ENCODE measurements around the gene SBNO2. TPM values are rescaled to one million over a fixed set of nuclear protein-coding genes. Genes with fewer than 3 reads are reported as not detected.

The SBNO2 gene
- total RNA-seq, 1 donor from 2014 or later, result 131 TPM

DNA sequence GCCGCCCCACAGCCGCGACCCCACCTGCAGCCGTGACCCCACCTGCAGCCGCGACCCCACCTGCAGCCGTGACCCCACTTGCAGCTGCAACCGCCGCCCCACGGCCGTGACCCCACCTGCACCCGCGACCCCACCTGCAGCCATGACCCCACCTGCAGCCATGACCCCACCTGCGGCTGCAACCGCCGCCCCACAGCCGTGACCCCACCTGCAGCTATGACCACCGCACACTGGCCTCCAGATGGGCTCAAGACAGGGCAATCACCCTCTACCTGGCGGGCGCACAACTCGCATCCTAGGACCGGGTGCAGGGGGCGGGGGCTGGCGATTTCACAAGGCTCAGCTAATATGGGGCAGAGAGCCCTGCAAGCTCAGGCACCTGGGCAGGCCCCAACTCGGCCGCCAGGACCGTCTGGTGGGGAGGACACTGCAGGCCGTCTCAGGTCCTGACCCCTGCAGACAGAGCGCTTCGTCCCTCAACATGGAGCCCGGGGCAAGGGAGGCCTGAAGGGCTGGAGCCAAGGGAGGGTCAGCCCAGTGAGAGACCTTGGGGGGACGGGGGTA, 15.1 kb downstream of the SBNO2 start:
- intact Hi-C loops (cut with DNase I), result no loop called here
- ATAC-seq (no peak), DNase-seq (ENCODE audit: low spot score) (no peak)

DNA sequence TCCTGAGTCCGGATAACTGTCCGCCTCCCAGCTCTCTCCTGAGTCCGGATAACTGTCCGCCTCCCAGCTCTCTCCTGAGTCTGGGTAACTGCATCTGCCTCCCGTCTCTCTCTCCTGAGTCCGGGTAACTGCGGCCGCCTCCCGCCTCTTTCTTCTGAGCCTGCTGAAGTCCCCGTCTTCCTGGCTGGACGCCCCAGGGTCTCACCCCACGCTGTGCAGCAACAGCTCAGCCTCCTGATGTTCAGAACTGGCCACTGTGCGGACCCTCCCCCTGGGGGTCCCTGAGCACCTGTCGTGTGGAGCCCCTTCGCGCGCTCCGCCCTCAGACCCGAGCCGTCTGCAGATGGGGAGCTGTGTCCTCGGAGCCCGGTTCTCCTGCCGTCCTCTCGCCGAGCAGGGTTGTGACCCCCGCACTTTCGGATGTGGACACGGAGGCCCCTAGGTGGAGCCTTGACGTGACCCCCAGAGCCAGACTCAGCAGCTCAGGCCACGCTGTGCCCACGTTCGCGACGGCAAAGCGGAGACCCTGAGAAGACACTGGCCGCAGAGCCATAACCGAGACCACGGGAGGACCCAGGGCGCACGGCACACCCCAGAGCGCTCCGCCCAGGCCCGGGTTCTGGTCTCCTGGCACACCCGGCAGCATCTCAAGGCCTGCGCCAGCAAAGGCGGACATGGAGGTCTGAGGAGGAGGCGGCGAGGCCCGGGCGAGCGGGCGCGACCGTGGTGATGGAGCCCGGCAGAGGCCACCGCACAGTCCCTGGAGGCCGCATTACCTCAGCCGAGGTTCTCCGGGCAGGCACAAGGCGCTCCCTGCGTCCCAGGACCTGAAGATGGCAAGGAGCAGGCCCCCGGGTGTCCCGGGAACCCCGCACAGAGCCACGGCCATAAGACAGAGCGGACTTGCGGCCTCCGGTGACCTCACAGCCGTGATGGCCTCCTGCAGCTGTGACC, 15.9 kb downstream of the SBNO2 start:
- ATAC-seq (no peak), DNase-seq (ENCODE audit: low spot score) (no peak)
- intact Hi-C loops (cut with DNase I), result no loop called here

DNA sequence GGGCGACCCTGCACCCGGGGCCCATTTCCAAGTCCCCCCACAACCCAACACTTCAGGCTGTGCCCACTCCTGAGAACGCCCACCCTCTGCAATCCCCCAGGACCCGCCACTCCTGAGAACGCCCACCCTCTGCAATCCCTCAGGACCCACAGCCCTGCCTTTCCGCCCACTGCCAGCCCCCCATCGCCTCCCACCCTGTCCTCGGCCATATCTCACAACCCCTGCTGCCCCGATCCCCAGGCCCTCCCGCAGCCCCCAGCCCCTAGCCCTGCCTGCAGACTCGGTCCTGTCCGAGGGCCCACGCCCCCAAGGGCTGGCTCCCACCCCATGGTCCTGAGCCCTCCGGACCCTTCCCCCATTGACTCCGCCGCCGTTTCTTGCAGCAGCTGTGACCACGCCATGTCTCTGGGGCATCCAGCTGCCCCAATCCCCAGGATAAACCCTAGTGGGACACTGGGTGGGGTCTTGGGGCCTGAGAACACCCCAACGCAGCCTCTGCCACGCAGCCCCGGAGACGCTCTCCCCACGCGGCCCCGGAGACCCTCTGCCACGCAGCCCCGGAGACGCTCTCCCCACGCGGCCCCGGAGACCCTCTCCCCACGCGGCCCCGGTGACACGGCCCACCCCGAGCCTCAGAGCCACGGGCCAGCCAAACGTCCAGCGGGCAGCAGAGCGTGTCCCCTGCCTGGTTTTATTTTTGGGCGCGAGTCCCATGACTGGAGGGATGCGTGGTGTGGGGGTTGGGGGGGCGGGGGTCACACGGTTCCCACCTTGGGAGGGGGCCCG, 17.0 kb downstream of the SBNO2 start:
- intact Hi-C loops (cut with DNase I), result no loop called here
- no peak for DNase-seq (ENCODE audit: low spot score)
- ATAC-seq, result no peak

DNA sequence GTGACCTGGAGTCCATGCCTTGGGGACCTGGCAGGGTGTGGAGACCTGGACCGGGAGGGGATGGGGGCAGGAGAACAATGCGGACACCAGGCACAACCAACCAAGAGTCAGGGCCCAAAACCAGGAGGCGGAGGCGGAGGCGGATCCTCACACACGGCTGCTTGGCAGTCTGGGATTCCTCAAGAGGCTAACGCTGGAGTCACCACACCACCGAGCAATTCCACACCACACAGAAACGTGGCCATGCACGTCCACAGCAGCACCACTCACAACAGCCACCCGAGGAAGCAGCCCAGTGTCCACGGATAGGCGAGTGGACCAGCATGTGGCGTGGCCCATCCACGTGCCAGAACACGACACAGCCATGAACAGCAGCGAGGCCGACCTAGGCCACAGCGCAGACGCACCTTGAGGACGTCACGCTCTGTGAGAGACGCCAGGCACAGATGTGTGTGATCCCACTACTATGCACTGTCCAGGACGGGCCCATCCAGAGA, 17.7 kb downstream of the SBNO2 start:
- ATAC-seq (peak; percentile 1), DNase-seq (ENCODE audit: low spot score) (no peak)
- intact Hi-C loops (cut with DNase I), result no loop called here

DNA sequence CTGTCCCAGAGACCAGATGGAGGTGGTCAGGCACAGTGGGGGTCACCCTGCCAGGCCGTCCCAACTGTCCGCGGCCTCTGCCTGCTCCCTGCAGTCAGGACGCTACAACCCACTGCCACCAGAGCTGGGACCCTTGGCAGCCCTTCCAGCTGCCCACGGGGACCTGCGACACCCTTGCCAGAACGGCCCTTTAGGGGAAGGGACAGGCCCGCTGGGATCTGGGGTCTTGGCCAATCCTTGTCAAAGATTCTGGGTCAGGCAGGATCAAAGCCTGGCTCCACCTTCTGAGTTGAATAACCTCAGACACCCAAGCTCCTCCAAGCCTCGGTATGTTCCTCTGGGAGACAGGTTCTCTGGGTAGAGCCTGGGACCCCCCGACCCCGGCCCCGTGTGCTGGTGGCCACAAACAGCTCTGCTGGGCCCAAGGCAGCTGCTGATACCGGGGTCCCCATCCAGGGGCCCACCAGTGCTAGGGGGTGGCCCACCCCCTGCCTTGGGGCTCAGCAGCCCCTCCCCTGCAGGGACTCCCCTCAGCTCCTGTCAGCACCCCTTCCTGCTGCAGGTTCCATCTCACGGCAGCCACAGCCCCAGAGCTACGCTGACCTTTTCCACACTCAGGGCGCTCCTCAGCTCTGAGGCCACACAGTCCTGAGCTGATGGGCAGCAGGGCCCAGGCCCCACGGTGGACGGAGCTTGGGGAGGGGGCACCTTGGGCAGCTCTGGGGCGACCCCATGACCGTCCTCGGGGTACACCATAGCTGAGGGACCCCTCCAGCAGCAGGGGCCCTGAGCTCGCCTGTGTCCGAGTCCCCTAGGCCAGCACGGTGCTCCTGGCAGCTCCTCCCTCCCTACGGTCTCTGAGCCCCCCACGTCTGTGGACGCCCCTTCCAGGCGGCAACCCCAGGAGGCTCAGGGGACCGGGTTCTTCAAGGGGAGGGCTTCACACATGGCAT, 18.4 kb downstream of the SBNO2 start:
- intact Hi-C loops (cut with DNase I), result no loop called here
- ATAC-seq (peak; percentile 28), DNase-seq (ENCODE audit: low spot score) (no peak)

DNA sequence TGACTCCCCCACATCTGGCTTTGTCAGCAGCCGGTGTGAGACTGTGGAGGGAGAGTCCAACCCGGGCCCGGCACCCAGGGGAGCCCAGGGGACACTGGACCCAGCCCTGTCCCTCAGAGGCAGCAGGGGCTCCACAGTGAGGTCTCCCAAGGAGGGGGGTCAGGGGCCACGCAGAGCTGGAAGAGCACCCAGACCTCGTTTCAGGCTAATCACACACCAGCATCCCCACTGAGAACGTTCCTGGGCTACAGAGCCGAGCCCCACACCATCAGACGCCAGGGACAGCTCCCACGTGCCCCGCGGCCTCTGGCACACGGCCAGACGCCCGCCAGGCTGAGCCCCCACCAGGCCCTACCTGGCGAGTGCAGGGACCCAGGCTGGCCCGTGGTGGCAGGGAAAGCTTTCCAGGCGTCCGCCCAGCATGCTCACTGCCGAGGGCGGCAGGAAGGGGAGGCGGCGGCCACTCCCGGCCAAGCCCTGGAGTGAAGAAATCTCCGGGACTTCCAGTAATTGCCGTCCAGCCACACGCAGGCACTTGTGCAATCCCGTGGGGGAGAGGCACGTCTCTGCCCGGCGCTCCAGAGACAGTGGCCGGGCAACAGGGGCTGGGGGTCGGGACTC, 19.2 kb downstream of the SBNO2 start:
- DNase-seq (ENCODE audit: low spot score) (peak; percentile 91), ATAC-seq (peak; percentile 91)
- intact Hi-C loops (cut with DNase I), result no loop called here

DNA sequence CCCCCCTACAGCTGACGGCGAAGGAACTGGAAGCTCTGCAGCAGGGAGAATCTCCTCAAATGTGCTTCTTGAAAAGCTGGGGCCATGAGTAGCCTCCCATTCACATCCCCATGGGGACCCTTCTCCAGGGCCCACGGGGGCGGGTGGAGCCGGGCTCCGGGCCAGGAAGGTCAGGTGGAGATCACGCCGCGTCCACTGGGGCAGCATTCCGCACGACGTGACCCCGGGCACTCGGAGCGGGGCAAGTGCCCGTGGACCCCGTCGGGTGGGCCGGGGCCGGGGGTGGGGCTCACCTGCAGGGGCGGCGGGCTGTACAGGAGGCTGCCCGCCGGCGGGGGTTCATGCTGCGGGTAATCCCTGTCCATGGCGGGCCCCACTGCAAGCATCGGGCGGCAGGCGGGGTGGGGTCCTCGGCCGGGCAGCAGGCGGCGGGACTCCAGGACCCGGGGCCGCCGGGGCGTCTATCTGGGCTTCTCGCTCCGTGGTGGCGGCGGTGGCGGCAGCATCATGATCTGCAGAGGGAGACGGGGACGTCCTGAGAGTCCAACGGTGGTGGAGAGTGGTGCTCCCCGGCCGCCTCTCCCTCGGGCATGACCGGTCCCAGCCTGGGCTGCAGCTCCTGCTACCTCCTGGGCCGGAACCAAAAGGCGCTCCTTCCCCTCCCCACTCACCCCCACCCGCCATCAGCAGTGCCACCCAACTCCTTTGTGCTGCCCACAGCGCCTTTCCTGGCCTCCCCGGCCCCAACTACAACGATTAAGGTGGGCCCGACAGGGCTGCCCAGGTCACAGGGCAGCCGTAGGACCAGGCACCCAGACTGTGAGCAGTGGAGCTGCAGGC, 20.0 kb downstream of the SBNO2 start:
- DNase-seq (ENCODE audit: low spot score) (no peak), ATAC-seq (no peak)
- intact Hi-C loops (cut with DNase I), result no loop called here

DNA sequence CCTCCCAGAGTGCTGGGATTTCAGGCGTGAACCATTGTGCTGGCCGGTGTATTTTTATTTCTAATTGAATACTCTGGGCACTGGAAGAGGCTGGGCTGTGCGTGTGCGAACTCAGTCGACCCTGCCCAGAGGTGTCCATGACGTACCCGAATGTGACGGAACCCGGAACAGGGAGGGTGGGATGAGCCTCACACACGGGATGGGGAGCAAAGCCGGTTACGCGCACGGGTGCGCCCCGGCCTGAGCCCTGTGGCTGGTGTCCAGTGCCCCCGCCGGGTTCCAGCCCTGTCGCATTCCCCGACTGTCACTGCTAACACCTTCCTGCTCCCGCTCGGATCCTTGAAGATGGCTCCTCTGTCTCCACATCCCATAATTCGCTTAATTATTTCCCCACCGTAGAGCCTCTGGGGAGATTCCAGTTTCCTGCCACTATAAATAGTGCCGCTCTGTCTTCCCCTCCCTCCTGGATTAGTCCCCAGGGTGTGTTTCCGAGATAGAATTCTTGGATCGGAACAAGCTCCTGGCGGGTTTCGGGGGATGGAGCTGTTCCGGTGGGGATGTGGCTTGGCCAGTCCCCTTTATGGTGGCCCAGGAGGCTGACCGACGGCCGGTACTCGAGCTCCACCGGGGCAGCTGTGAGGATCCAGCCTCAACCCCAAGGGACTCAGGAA, 22.0 kb downstream of the SBNO2 start:
- DNase-seq (ENCODE audit: low spot score) (no peak), ATAC-seq (no peak)
- intact Hi-C loops (cut with DNase I), result no loop called here

DNA sequence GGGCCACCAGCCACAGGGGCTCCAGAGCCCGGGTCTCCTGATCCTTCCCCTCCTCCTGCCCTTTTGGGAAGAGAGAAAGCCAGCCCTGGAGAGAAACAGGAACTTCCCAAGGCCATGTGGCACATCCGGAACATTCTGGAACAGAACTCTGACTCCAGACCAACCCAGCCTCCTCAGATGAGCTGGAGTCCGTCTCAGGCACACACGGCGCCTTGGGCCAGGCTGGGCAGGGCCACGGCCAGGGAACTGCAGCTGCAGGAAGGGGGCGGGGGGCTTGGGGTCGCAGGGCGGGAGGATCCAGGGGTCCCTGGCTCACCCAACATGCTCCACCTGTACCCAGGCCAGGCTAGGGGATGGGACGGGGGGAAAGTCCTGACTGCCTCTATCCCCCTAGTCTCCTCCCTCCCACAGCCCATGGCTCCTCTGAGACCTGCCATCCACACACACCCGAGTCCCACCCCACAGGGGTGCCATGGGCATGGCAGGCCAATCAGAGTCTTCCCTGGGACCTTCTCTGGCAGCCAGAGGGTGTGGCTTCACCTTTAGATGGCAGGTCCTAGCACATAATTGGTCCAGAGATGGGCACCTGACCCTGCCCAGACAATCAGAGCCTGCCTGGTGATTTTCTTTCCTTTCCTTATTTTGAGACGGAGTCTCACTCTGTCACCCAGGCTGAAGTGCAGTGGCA, 22.9 kb downstream of the SBNO2 start:
- ATAC-seq (no peak), DNase-seq (ENCODE audit: low spot score) (no peak)
- intact Hi-C loops (cut with DNase I), result no loop called here

DNA sequence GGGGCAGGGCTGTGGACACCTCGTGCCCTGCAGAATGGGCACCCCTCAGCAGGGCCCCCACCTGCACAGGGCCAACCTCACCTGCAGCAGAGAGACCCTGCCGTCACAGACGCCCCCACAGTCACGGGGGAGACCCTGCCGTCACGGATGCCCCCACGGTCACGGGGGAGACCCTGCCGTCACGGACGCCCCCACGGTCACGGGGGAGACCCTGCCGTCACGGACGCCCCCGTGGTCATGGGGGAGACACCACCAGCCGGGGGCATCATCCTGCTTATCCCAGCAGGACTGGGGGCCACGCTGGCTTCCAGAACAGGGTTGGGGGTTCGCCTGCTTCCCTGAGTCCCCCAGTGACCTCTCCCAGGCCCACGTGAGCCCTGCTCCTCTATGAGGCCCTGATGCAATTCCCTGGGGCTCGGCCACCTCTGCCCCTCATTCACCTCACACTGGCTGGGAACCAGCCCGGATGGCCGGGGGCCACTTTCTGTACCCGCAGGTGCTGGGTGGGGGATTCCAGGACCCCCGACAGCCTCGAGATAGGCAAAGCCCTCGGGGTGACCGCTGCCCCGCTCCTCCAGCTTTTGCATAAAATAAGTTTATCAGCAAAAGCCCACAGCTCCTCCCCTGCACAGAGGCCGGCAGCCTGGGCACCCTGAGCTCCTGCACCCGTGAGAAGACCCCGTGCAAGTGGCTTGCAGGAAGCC, 23.6 kb downstream of the SBNO2 start:
- ATAC-seq (no peak), DNase-seq (ENCODE audit: low spot score) (no peak)
- intact Hi-C loops (cut with DNase I), result no loop called here

DNA sequence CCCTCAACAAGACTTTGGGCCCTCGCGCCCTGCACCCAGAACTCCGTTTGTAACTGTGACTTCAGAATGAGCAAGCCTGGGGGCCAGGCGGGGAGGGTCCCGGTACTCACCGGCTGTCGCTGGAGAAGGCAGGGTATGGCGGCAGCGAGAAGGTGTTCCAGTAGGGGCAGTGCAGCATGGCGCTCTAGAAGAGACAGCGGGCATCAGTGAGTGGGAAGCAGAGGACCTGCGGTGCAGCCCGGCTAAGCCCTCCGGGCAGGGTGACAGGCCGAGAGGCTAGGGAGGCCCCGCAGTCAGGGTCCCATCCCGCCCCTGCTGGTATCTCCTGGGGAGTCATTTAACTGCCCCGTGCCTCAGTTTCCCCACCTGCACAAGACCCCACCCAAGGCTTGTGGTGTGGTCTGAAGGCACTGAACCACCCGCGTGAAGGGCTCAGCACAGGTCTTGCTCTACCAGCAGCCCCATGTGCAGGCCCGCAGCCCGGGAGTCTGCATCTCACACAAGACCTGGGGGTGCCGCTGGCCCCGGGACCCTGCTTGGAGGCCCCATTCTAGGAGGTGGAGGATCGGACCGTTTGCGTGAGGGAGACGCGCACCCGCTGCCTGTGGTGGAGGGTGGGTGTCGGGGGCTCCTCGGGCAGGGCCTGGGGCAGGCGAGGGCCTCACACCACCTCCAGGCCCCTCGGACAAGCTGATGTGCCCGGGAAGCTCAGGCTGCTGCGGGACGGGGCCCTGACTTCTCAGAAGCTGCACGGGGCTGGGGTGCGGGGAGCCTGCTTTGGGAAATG, 24.6 kb downstream of the SBNO2 start:
- intact Hi-C loops (cut with DNase I), result no loop called here
- ATAC-seq (no peak), DNase-seq (ENCODE audit: low spot score) (no peak)

DNA sequence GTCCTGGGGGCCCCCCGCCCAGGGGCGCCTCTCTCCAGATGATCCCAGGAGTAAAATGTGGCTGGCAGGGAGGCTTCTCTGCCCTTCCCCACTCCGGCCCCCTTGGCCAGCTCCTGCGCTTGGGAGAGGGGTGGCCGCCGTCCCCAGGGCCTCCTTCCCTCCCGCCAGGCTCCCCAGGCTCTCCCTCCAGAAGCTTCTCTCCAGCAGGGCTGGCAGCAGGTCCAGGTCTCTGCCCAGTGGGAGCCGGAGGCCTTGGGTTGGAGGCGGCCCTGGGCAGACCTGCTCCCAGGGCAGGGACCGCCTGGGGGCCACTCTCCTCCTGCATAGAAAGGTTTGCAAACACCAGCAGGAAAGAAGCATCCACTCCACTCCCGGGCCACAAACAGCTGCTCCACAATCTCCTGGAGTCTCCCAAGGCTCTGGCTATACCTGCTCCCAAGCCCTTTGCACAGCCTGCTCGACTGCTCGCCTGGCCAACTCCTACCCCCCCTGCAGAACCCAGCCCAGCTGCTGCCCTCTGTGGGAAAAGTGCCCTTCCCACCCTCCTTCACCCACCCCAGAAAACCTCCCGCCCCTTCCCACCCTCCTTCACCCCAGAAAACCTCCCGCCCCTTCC, 26.0 kb downstream of the SBNO2 start:
- ATAC-seq (no peak), DNase-seq (ENCODE audit: low spot score) (no peak)
- intact Hi-C loops (cut with DNase I), result no loop called here

DNA sequence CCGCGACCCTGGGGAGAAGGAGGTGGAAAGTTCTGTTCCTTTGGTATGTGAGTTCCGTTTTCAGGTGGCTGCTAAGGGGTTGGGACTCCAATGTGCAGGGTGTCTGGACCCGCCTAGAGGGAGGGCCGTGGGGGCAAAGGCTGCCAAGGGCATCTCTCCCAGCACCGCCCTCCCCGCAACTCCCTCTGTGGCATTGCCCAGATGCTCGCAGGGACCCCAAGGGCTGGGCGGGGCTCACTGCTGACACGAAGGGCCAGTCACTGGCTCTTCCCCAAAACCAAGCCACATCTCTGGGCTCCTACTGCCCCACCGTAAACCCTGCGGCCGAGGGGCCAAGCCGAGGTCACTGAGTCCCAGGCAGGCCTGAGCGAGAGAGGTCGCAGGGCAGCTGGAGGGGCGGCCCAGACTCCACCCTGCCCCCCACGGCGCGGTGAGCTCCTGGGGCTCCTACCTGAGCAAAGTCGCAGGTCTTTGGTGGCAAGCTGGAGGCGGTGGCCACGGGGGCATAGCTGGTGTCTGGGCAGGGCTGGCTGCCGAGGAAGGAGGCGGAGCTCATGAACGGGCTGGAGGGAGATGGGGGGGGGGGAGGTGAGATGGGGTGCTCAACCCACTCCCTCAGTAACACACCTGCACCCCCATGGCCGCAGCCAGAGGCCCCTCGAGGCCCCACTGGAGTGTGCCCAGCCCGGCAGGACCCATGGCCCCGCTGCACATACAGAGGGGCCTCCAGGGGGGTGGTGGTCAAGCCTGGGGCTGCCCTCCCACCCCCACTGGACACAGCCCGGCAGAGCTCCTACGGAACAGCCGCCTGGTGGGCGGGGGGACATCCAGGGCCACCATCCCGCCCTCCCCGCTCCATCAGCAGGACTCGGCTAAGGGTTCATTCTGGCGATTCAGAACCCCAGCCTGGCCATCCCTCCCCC, 26.9 kb downstream of the SBNO2 start:
- ATAC-seq (no peak), DNase-seq (ENCODE audit: low spot score) (no peak)
- intact Hi-C loops (cut with DNase I), result no loop called here

DNA sequence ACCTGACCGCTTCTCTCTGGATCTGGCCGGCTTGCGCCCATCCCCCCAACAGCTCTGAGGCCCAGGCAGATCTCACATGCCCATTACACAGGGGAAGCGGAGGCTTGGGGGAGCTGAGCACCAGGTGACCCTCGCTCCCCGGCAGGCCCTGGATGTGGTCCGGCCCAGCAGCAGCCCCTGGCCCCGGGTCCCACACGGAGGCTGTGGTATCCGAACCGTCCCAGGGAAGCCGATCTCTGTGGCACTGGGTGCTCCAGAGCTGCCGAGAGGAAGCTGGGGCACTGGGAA, 27.7 kb downstream of the SBNO2 start:
- no peak for DNase-seq (ENCODE audit: low spot score)
- intact Hi-C loops (cut with DNase I), result no loop called here
- no peak for ATAC-seq

Data from sciatic nerve (tissue), 2 donors.